Measurements from ENCODE around the gene ITGA7. TPM values are rescaled to one million over a fixed set of nuclear protein-coding genes. Genes with fewer than 3 reads are reported as not detected.

The ITGA7 gene
- polyA plus RNA-seq, 2 donors, result 15.3 to 24.6 TPM

DNA sequence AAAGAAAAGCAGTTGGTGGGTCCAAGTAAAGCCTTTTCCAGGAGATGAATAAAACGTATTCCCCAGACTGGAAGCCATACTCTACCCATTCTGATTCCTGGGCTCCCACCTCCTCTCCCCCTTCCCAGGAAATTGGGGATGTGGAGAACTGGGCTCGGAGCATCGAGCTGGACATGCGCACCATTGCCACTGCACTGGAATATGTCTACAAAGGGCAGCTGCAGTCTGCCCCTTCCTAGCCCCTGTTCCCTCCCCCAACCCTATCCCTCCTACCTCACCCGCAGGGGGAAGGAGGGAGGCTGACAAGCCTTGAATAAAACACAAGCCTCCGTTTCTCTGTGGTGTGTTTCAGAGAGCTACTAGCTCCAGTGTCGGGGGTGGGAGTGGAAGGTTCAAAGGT lies 11.7 kb upstream of the ITGA7 start:
- peaks cover 0 to 3% of the 10 kb centered on the region in 2 donors for H3K36me3 ChIP-seq (ENCODE audit: control insufficient read depth in 2 of 2, insufficient read depth in 2 of 2, low read length in 1 of 2)
- H3K4me1 ChIP-seq (ENCODE audit: control insufficient read depth in 2 of 2, insufficient read depth in 2 of 2, low read length in 1 of 2), result peaks cover 7 to 30% of the 10 kb centered on the region in 2 donors
- H3K4me3 ChIP-seq (ENCODE audit: low read depth in 1 of 2, low read length in 2 of 2), result no peak overlapping the region
- WGBS, 2 donors, result 71 to 72% methylated on average over 7 of the region's 7 CpGs
- no peaks in the 10 kb centered on the region for H3K27me3 ChIP-seq (ENCODE audit: control insufficient read depth in 1 of 2, insufficient read depth in 2 of 2, low read length in 2 of 2)
- peak overlapping the region; percentile 61 to 82 for H3K27ac ChIP-seq (ENCODE audit: low read depth in 2 of 2, low read length in 1 of 2)
- H3K9me3 ChIP-seq (ENCODE audit: control insufficient read depth in 2 of 2, insufficient read depth in 1 of 2, low read depth in 1 of 2, low read length in 1 of 2), result no peaks in the 10 kb centered on the region

DNA sequence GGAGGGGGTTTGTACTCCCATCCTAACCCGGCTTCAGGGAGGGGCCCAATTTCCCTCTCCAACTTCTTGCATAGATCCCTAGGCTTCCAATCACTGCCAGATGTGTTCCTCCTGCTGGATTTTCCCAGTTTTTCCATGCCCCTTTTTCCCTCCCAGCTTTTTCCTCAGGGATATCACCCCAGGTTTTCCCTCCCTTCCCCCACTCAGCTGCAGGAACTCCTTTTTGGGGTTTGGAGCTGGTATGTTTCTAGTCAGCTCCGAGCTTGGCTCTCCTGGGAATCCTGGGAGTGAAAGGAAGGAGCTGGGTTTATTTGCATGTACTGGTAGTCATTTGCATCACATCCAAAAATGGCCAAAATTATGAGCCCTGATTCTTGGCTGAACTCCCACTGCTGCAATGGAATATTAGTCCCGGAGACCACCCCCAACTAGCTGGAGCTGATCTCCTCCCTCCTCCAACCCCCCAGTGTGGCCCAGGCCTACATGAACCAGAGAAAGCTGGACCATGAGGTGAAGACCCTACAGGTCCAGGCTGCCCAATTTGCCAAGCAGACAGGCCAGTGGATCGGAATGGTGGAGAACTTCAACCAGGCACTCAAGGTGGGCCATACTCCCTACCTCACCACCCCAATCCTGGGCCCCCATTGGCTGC lies 11.0 kb upstream of the ITGA7 start:
- peaks cover 0 to 3% of the 10 kb centered on the region in 2 donors for H3K36me3 ChIP-seq (ENCODE audit: control insufficient read depth in 2 of 2, insufficient read depth in 2 of 2, low read length in 1 of 2)

DNA sequence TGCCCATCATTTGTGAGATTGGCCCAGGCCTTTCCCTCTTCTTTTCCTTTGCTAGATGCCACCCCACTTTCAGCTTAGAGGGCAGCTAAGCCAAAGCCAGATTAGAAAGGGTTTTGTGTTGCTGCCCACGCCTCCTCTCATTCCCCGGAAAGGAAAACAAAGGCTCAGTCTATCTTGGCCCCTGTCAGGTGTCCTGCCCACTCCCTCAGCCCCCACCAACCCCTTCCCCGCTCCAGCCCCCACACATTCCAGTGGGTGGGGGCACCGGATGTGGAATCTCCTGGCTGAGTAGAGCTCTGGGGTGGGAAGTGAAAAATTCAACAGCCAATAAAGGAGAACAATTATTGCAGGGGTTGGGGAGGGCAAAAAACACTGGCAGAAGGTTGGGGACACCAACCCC lies 10.3 kb upstream of the ITGA7 start:
- WGBS, 2 donors, result 28 to 54% methylated on average over 4 of the region's 4 CpGs
- Histone ChIP-seq H3K9me3 (ENCODE audit: control insufficient read depth in 2 of 2, insufficient read depth in 1 of 2, low read depth in 1 of 2, low read length in 1 of 2) (no peaks in the 10 kb centered on the region), H3K27me3 (ENCODE audit: control insufficient read depth in 1 of 2, insufficient read depth in 2 of 2, low read length in 2 of 2) (no peaks in the 10 kb centered on the region), H3K27ac (ENCODE audit: low read depth in 2 of 2, low read length in 1 of 2) (peak overlapping the region; percentile 98 to 99), H3K36me3 (ENCODE audit: control insufficient read depth in 2 of 2, insufficient read depth in 2 of 2, low read length in 1 of 2) (peaks cover 0 to 3% of the 10 kb centered on the region in 2 donors), H3K4me3 (ENCODE audit: low read depth in 1 of 2, low read length in 2 of 2) (no peak overlapping the region), H3K4me1 (ENCODE audit: control insufficient read depth in 2 of 2, insufficient read depth in 2 of 2, low read length in 1 of 2) (peaks cover 4 to 27% of the 10 kb centered on the region in 2 donors)

More for the DNA sequence above, 11.0 kb upstream of the ITGA7 start:
- Histone ChIP-seq H3K4me1 (ENCODE audit: control insufficient read depth in 2 of 2, insufficient read depth in 2 of 2, low read length in 1 of 2) (peaks cover 4 to 29% of the 10 kb centered on the region in 2 donors), H3K27ac (ENCODE audit: low read depth in 2 of 2, low read length in 1 of 2) (peak overlapping the region; percentile 61 to 99), H3K9me3 (ENCODE audit: control insufficient read depth in 2 of 2, insufficient read depth in 1 of 2, low read depth in 1 of 2, low read length in 1 of 2) (no peaks in the 10 kb centered on the region), H3K27me3 (ENCODE audit: control insufficient read depth in 1 of 2, insufficient read depth in 2 of 2, low read length in 2 of 2) (no peaks in the 10 kb centered on the region), H3K4me3 (ENCODE audit: low read depth in 1 of 2, low read length in 2 of 2) (no peak overlapping the region)
- WGBS, 2 donors, result 59 to 66% methylated on average over 4 of the region's 4 CpGs

DNA sequence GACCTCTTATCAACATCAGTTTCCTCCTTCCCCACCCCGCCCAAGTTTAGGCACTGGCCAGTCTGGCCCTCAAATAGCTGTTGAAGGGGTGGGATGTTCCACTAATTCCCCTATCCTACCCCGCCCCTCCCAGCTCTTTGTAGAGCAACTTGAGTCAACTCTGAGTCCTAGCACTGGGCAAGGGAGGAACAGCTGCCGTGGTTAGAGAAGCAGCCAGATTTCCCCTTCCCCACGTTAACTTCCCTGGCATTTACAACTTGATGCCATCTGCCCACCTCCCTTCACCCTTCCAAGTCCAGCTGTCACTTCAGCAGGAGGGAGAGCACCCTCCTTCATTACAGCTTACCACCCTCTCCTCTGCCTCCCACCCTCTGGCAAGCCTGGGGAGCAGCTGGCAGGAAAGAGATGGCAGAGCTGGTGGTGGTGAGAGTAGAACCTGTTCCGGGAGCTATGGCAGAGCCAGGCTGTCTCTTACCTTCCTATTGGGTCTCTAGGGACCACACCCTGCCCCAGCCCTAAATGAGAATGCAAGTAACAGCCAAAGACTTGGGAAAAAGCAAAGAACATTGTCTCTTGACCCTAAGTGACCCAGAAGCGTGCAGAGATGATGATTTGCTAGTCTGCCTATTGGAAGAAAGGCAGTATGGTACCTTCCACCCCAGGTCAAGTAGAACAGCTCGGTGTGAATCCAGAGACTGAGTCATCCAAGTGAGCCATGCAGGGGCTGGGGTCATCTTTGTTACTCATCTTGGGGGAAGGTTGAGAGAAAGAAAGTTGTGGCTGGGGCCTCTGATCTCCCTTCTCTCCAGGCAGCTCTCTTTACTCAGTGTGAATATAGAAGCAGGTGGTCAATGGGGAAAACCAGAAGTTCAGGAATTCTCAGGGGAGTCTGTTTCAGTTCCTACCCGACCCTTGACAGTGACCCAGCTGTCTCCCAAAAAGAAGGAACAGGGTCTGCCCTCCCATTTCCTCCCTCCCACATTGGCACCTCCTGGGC lies 9.6 kb upstream of the ITGA7 start:
- Histone ChIP-seq H3K27me3 (ENCODE audit: control insufficient read depth in 1 of 2, insufficient read depth in 2 of 2, low read length in 2 of 2) (no peaks in the 10 kb centered on the region), H3K36me3 (ENCODE audit: control insufficient read depth in 2 of 2, insufficient read depth in 2 of 2, low read length in 1 of 2) (peaks cover 0 to 3% of the 10 kb centered on the region in 2 donors), H3K27ac (ENCODE audit: low read depth in 2 of 2, low read length in 1 of 2) (peak overlapping the region; percentile 98 to 99), H3K9me3 (ENCODE audit: control insufficient read depth in 2 of 2, insufficient read depth in 1 of 2, low read depth in 1 of 2, low read length in 1 of 2) (no peaks in the 10 kb centered on the region), H3K4me3 (ENCODE audit: low read depth in 1 of 2, low read length in 2 of 2) (peak overlapping the region; percentile 69), H3K4me1 (ENCODE audit: control insufficient read depth in 2 of 2, insufficient read depth in 2 of 2, low read length in 1 of 2) (peaks cover 4 to 27% of the 10 kb centered on the region in 2 donors)
- 26 to 28% methylated on average over 8 of the region's 8 CpGs for WGBS, 2 donors

DNA sequence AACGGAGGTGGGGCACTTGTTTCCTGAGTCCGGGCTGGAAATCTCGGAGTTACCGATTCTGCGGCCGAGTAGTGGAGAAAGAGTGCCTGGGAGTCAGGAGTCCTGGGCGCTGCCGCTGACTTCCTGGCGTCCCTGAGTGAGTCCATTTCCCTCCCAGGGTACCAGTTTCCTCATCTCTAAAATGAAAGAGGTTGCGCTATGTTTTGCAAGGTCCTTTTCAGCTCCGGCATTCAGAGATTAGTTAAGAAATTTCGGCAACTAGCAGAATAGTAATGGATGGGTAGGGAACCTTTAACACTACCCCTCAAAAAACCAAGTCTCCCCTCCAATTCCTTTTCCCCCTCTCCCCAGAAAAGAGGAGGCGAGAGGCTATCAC lies 8.9 kb upstream of the ITGA7 start:
- Histone ChIP-seq H3K4me1 (ENCODE audit: control insufficient read depth in 2 of 2, insufficient read depth in 2 of 2, low read length in 1 of 2) (peaks cover 4 to 27% of the 10 kb centered on the region in 2 donors), H3K27ac (ENCODE audit: low read depth in 2 of 2, low read length in 1 of 2) (peak overlapping the region; percentile 98 to 99), H3K27me3 (ENCODE audit: control insufficient read depth in 1 of 2, insufficient read depth in 2 of 2, low read length in 2 of 2) (no peaks in the 10 kb centered on the region), H3K36me3 (ENCODE audit: control insufficient read depth in 2 of 2, insufficient read depth in 2 of 2, low read length in 1 of 2) (peaks cover 0 to 3% of the 10 kb centered on the region in 2 donors), H3K9me3 (ENCODE audit: control insufficient read depth in 2 of 2, insufficient read depth in 1 of 2, low read depth in 1 of 2, low read length in 1 of 2) (no peaks in the 10 kb centered on the region), H3K4me3 (ENCODE audit: low read depth in 1 of 2, low read length in 2 of 2) (peak overlapping the region; percentile 69)
- 3% methylated on average over 13 of the region's 13 CpGs for WGBS, 2 donors

DNA sequence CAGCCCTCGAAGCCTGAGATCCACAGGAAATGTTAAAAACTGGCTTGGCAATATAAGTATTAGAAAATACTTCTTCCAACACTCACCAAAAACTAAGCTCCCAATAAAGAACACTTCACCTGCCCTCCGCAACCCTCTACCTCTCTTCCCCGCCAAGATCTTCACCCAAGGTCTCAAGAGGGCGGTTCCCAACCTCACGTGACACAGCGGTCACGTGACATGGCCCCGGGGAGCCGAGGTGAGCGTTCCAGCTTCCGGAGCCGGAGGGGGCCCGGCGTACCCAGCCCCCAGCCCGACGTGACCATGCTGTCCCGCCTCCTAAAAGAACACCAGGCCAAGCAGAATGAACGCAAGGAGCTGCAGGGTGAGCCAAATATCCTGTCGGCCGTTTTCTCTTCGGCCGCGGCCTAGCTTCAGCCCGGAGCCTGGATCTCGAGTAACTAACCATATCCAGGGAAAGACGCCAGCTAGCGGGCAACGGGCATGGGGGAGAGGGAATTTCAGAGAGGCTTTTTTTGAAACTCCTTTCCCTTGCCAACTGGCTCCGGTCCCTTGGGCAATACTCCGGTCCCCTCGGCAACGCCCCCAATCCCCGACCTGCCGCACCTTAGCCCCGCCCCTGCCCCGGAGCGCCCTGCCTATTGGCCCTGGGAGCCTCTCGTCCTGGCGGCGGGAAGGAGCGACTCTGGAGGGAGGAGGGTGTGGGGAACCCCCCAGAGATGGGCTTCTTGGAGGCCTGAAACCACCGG lies 8.3 kb upstream of the ITGA7 start, which contains the start of gene BLOC1S1:
BLOC1S1 (plus strand) TSS at position 214 of the 749 bp plus-strand sequence; CDS start at position 220, 6 bp downstream.
- Histone ChIP-seq H3K27ac (ENCODE audit: low read depth in 2 of 2, low read length in 1 of 2) (peak within 1 kb of the TSS; percentile 98 to 99), H3K9me3 (ENCODE audit: control insufficient read depth in 2 of 2, insufficient read depth in 1 of 2, low read depth in 1 of 2, low read length in 1 of 2) (no peaks in the 10 kb centered on the region), H3K36me3 (ENCODE audit: control insufficient read depth in 2 of 2, insufficient read depth in 2 of 2, low read length in 1 of 2) (peaks cover 0 to 3% of the 10 kb centered on the region in 2 donors), H3K27me3 (ENCODE audit: control insufficient read depth in 1 of 2, insufficient read depth in 2 of 2, low read length in 2 of 2) (no peaks in the 10 kb centered on the region), H3K4me1 (ENCODE audit: control insufficient read depth in 2 of 2, insufficient read depth in 2 of 2, low read length in 1 of 2) (peaks cover 4 to 23% of the 10 kb centered on the region in 2 donors), H3K4me3 (ENCODE audit: low read depth in 1 of 2, low read length in 2 of 2) (peak within 1 kb of the TSS; percentile 69)
- 0 to 1% methylated on average over 40 to 42 of the region's 42 CpGs for WGBS, 2 donors

DNA sequence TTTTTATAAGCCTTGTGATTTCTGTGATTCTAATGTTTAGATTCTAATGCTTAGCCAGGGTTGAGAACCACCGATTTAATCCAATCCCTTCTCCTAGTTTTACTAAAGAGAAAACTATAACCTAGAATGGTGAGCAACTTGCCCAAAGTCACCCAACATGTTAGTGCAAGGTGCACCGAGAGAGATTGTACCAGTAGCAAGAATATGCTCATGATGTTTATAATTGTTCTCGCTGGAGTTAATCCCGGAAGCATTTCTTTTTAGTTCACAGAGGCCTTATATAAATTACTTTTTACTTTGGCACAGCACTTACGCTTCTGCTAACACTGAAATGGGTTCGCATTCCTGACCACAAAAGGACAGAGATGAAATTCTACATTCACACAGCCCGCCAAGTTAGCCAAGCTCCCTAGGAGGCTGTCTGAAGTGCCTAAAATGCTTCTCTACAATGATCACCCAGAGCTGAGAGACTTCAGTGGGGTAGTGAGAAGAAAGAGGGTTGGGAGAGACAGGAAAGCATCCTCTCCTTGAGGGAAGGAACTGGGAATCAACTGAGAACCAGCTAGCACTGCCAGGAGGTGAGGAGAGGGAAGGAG lies 7.6 kb upstream of the ITGA7 start:
- Histone ChIP-seq H3K36me3 (ENCODE audit: control insufficient read depth in 2 of 2, insufficient read depth in 2 of 2, low read length in 1 of 2) (peaks cover 0 to 3% of the 10 kb centered on the region in 2 donors), H3K4me3 (ENCODE audit: low read depth in 1 of 2, low read length in 2 of 2) (peak overlapping the region; percentile 69), H3K9me3 (ENCODE audit: control insufficient read depth in 2 of 2, insufficient read depth in 1 of 2, low read depth in 1 of 2, low read length in 1 of 2) (no peaks in the 10 kb centered on the region), H3K4me1 (ENCODE audit: control insufficient read depth in 2 of 2, insufficient read depth in 2 of 2, low read length in 1 of 2) (peaks cover 4 to 22% of the 10 kb centered on the region in 2 donors), H3K27ac (ENCODE audit: low read depth in 2 of 2, low read length in 1 of 2) (peak overlapping the region; percentile 98 to 99), H3K27me3 (ENCODE audit: control insufficient read depth in 1 of 2, insufficient read depth in 2 of 2, low read length in 2 of 2) (no peaks in the 10 kb centered on the region)
- 35 to 43% methylated on average over 7 of the region's 7 CpGs for WGBS, 2 donors

DNA sequence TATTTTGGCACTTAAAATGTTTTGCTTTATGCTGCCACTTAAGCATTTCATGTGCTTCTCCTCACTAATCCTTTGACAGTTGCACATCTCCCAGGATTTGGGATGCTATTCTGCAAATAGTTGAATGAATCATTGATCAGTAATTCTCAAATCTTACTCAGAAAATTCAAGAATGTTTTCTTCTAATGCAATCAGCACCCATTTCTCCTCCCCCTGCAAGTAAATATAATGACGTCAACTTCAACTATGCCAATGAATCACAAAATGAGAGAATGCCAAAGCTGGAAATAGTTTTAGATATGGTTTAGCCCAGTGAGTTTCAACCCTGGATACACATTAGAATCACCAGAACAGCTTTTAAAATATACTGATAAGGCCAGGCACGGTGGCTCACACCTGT lies 6.0 kb upstream of the ITGA7 start:
- peaks cover 0 to 10% of the 10 kb centered on the region in 2 donors for H3K4me1 ChIP-seq (ENCODE audit: control insufficient read depth in 2 of 2, insufficient read depth in 2 of 2, low read length in 1 of 2)
- H3K36me3 ChIP-seq (ENCODE audit: control insufficient read depth in 2 of 2, insufficient read depth in 2 of 2, low read length in 1 of 2), result no peaks in the 10 kb centered on the region
- no peaks in the 10 kb centered on the region for H3K9me3 ChIP-seq (ENCODE audit: control insufficient read depth in 2 of 2, insufficient read depth in 1 of 2, low read depth in 1 of 2, low read length in 1 of 2)
- H3K27me3 ChIP-seq (ENCODE audit: control insufficient read depth in 1 of 2, insufficient read depth in 2 of 2, low read length in 2 of 2), result no peaks in the 10 kb centered on the region
- H3K4me3 ChIP-seq (ENCODE audit: low read depth in 1 of 2, low read length in 2 of 2), result no peak overlapping the region
- 60 to 63% methylated on average over 2 of the region's 2 CpGs for WGBS, 2 donors
- H3K27ac ChIP-seq (ENCODE audit: low read depth in 2 of 2, low read length in 1 of 2), result no peak overlapping the region
